Endothelial cell (in vitro differentiated cells): Measurements from ENCODE around the gene KRTAP12-1. TPM values are rescaled to one million over a fixed set of nuclear protein-coding genes. Genes with fewer than 3 reads are reported as not detected.
"Not testable (repeated sequence)": the region's sequence is repeated elsewhere in the genome, so short reads cannot be mapped to it uniquely, and the experiment has no call there.

ENCODE experiments used
- DNase-seq: peaks from one replicate; pipeline ENCODE4 v3.0.0; 2021; ENCODE audit warnings: low spot score
- H3K27ac Mint-ChIP-seq: one replicate; pipeline ENCODE4 v1.8.0; 2021; ENCODE audit warnings: mixed read lengths, inconsistent platforms; ENCODE audit not compliant: unreplicated experiment
- H3K27me3 Mint-ChIP-seq: one replicate; pipeline ENCODE4 v1.8.0; 2021; ENCODE audit warnings: mild to moderate bottlenecking, moderate library complexity, mixed read lengths, inconsistent platforms; ENCODE audit not compliant: unreplicated experiment
- H3K36me3 Mint-ChIP-seq: one replicate; pipeline ENCODE4 v1.8.0; 2021; ENCODE audit warnings: mild to moderate bottlenecking, low read depth, mixed read lengths, inconsistent platforms; ENCODE audit not compliant: unreplicated experiment
- H3K4me1 Mint-ChIP-seq: one replicate; pipeline ENCODE4 v1.8.0; 2021; ENCODE audit warnings: mild to moderate bottlenecking, mixed read lengths, inconsistent platforms; ENCODE audit not compliant: unreplicated experiment
- H3K4me3 Mint-ChIP-seq: one replicate; pipeline ENCODE4 v1.8.0; 2021; ENCODE audit warnings: mild to moderate bottlenecking, mixed read lengths, inconsistent platforms; ENCODE audit not compliant: unreplicated experiment
- H3K9me3 Mint-ChIP-seq: one replicate; pipeline ENCODE4 v1.8.0; 2021; ENCODE audit warnings: mixed read lengths, inconsistent platforms; ENCODE audit not compliant: unreplicated experiment
- total RNA-seq: library from RNA; stranded (reverse); fragmentation: NEBNext Ultra II Directional; extraction: Animal tissue kit (Norgen Biotek cat#: 25700); gene quantifications from one replicate; pipeline ENCODE4 v1.2.1, GENCODE V29; 2021; ENCODE audit not compliant: unreplicated experiment
- TF ChIP-seq, protein P1 (sequence below): fragments of 200-600 bp; sonication (generic); IDR thresholded peaks from one replicate; pipeline ENCODE4 v1.5.0; 2021; ENCODE audit warnings: antibody characterized with exemption; ENCODE audit not compliant: unreplicated experiment

Gene KRTAP12-1
- total RNA-seq, 1 donor from 2014 or later, result not detected

DNA sequence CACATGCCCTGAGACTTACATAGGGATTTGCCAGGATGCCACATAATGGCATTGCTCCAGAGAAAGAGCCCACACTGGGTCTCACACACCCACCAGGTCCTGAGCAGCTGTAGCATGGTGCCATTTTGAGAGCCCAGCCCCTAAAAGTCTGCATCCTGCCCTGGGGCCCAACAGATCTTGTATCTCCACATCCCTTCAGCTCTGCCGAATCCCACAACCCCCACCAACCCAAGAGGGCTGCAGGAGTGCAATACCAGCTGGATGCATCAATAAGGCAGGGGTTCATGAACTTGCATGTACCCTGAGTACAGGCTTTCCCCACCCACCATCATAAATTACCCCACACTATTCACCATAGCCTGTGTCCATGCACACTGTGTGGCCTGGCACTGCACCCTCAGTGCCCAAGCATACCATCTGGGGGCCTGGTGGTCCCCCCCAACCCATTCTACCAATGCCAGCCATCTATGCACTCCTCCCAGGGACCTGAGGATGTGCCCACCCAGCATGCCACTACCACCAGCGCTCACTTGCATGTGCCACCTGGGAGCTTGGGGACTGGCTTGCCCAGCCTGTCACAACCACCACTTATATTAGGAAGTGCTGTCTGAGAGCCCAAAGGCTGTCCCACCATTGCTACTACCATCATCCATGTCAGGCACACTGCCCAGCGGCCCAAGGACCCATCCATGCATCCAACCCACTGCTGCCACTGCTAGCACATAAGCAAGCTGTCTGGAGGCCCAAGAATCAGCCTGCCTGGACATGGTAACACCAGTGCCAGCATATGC, 11.1 kb downstream of the KRTAP12-1 start:
- Mint-ChIP-seq H3K27ac (no peak overlapping the region), H3K9me3 (peaks cover 10% of the 10 kb centered on the region), H3K27me3 (peaks cover 4% of the 10 kb centered on the region), H3K4me1 (no peaks in the 10 kb centered on the region), H3K36me3 (peaks cover 8% of the 10 kb centered on the region), H3K4me3 (no peak overlapping the region)
- DNase-seq, result no peak
- TF ChIP-seq, protein P1, sequence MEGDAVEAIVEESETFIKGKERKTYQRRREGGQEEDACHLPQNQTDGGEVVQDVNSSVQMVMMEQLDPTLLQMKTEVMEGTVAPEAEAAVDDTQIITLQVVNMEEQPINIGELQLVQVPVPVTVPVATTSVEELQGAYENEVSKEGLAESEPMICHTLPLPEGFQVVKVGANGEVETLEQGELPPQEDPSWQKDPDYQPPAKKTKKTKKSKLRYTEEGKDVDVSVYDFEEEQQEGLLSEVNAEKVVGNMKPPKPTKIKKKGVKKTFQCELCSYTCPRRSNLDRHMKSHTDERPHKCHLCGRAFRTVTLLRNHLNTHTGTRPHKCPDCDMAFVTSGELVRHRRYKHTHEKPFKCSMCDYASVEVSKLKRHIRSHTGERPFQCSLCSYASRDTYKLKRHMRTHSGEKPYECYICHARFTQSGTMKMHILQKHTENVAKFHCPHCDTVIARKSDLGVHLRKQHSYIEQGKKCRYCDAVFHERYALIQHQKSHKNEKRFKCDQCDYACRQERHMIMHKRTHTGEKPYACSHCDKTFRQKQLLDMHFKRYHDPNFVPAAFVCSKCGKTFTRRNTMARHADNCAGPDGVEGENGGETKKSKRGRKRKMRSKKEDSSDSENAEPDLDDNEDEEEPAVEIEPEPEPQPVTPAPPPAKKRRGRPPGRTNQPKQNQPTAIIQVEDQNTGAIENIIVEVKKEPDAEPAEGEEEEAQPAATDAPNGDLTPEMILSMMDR, result no peak

DNA sequence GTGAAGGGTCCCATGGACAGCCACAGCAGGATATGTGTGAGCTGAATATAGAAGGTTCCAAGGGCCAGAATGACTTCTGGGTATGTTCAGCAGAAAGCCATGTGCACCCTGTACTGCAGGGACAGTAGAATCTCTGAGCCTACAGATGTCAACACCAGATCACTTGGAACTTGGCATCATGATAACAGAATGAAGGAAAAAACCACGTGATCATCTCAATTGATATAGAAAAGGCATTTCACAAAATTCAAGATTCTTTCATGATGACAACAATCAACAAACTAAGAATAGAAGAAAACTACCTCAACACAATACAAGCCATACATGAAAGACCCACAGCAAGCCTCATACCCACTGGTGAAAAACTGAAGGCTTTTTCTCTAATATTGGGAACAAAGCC, 14.4 kb downstream of the KRTAP12-1 start:
- H3K27me3 Mint-ChIP-seq, result peaks cover 2% of the 10 kb centered on the region
- TF ChIP-seq, protein P1, result no peak

DNA sequence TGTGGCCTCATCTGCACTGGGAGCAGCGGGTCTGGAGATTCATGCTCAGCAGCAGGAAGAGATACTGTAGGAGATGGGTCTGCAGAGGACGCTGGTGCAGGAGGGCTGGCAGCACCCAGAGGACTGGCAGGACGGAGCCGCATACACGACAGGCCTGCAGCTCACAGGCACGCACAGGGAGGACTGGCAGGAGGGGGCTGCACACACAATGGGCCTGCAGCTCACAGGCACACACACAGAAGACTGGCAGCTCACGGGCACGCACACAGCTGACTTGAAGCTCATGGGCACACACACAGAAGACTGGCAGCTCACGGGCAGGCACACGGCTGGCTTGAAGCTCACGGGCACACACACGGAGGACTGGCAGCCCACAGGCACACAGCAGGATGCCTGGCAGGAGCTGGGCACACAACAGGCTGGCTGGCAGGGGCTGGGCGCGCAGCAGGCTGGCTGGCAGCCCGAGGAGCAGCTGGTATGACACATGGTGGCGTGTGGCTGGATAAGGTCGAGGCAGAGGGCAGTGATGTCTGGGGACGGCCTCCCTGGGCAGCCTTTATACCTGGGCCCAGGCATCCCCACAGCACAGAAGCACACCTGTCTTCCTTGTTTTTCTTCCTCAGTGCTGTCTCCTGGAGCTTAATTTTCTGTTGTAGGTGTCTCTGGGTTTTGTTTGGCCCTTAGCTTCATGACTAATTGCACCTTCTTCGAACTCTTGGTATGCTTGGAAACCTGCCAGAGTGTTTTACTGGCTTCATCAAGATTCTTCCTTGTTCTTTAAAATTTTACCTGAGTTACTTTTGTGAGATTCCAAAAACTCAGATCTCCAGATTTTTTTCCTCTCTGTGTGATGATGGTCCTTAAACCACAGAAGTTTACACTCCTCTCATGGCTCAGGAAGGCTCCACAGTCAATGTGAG, 15.3 kb downstream of the KRTAP12-1 start, which contains the start of gene KRTAP12-2:
TSS of gene KRTAP12-2 (minus strand) at position 527 of the 920 bp plus-strand sequence. CDS start at position 486, 41 bp downstream.
- H3K4me1 Mint-ChIP-seq, result no peaks in the 10 kb centered on the region
- TF ChIP-seq, protein P1, result no peak
- no peak for DNase-seq
- H3K9me3 Mint-ChIP-seq, result peaks cover 10% of the 10 kb centered on the region
- H3K36me3 Mint-ChIP-seq, result peaks cover 8% of the 10 kb centered on the region
- peaks cover 2% of the 10 kb centered on the region for H3K27me3 Mint-ChIP-seq
- H3K4me3 Mint-ChIP-seq, result no peak within 1 kb of the TSS
- H3K27ac Mint-ChIP-seq, result no peak within 1 kb of the TSS

More for the DNA sequence above, 14.4 kb downstream of the KRTAP12-1 start:
- H3K27ac Mint-ChIP-seq, result no peak overlapping the region
- no peaks in the 10 kb centered on the region for H3K4me1 Mint-ChIP-seq
- no peak overlapping the region for H3K4me3 Mint-ChIP-seq
- H3K9me3 Mint-ChIP-seq, result peaks cover 10% of the 10 kb centered on the region
- peaks cover 8% of the 10 kb centered on the region for H3K36me3 Mint-ChIP-seq
- DNase-seq, result no peak

DNA sequence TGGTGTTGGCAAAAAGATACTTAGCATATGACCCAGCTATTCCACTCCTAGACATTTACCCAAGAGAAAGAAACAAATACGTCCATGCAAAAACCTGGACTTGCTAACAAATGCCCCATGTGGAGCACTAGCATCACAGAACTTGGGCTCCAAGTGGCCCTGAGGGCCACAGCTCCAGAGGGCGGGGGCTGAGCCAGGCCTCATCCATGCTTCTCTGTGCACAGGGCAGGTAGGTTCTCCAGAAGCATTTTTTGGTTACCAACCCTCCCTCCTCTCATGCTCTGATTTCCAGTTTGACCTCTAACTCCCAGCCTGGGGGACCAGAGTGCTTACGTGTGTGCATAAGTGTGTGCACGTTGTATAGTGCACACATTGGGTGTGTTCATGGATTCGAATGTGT, 17.3 kb downstream of the KRTAP12-1 start:
- peaks cover 5% of the 10 kb centered on the region for H3K9me3 Mint-ChIP-seq
- no peak overlapping the region for H3K4me3 Mint-ChIP-seq
- H3K36me3 Mint-ChIP-seq, result peaks cover 4% of the 10 kb centered on the region
- DNase-seq, result no peak
- H3K27ac Mint-ChIP-seq, result no peak overlapping the region
- TF ChIP-seq, protein P1, result no peak
- H3K27me3 Mint-ChIP-seq, result peaks cover 1% of the 10 kb centered on the region
- no peaks in the 10 kb centered on the region for H3K4me1 Mint-ChIP-seq

DNA sequence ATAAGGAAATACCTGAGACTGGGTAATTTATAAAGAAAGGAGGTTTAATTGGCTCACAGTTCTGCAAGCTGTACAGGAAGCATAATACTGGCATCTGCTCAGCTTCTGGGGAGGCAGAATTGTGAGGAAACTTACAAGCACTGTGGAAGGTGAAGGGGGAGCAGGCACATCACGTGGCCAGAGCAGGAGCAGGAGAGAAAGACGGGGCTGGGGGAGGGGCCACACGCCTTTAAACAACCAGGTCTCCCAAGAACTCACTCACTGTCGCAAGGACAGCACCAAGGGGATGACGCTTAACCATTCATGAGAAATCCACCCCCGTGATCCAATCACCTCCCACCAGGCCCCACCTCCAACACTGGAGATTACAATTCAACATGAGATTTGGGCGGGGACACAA, 20.4 kb downstream of the KRTAP12-1 start:
- H3K27ac Mint-ChIP-seq, DNase-seq, H3K4me3 Mint-ChIP-seq, H3K36me3 Mint-ChIP-seq, H3K27me3 Mint-ChIP-seq, H3K4me1 Mint-ChIP-seq, H3K9me3 Mint-ChIP-seq: not testable (repeated sequence)
